Hematopoietic multipotent progenitor cell treated with erythropoietin and hydrocortisone succinate and interleukin-3 and kit ligand, for 4 days (in vitro differentiated cells): Measurements from ENCODE around the gene OPN3.

Experiments used
- DNase-seq: peaks from one replicate; pipeline ENCODE4 v3.0.0-alpha.2; 2015

Gene OPN3

DNA sequence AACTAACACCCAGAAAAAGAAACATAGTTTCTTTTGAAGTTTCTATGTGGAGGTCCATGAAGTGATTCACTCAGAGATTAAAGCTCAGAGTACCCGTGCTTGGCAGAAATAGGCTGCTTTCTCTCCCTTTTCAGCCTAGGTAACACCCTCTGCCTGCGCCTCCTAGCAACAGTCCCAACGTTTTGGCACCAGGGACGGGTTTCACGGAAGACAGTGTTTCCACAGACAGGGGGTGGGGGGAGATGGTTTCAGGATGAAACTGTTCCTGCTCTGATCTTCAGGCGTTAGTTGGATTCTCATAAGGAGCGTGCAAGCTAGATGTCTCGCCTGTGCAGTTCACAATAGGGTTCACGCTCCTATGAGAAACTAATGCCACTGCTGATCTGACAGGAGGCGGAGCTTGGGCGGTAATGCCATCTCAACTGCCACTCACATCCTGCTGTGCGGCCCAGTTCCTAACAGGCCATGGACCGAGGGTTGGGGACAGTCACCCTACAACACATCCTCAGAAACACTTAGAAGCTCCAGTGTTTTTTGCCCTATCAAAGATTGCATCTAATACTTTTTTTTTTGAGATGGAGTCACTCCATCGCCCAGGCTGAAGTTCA, 53.2 kb downstream of the OPN3 start:
- DNase-seq: no peak

DNA sequence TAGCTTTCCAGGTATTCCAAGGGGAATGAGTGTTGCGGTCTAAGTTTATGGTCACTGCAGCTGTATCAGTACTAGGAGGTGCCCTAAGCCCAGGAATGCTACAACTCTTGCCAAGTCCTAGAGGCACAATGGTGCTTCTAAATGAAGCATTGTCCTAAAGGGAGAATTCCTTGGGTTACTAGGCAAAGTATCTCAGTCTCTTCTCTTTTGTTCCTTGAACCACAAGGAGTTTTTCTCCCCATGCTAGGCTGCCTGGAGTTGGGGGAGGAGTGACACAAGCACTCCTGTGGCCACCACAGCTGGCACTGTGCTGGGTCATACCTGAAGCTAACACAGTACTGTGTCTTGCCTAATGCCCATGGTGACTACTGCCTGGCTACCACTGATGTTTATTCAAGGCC, 57.2 kb downstream of the OPN3 start:
- DNase-seq: no peak

GRCh38 chr1:241579434-241579833, 60.7 kb downstream of the OPN3 start:
- DNase-seq: no peak

DNA sequence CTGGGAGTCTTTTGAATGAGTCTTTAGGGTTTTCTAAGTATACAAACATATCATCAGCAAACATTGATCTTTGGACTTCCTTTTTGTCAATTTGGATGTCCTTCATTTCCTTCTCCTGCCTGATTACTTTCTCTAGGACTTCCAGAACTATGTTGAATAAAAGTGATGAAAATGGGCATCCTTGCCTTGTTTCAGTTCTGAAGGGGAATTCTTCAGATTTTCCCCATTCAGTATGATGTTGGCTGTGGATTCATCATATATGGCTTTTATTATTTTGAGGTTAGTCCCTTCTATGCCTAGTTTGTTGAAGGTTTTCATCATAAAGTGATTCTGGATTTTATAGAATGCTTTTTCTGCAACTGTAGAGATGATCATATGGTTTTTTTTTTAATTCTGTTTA, 66.0 kb downstream of the OPN3 start:
- no peak for DNase-seq

GRCh38 chr1:241569848-241570247, 70.3 kb downstream of the OPN3 start:
- DNase-seq: no peak

DNA sequence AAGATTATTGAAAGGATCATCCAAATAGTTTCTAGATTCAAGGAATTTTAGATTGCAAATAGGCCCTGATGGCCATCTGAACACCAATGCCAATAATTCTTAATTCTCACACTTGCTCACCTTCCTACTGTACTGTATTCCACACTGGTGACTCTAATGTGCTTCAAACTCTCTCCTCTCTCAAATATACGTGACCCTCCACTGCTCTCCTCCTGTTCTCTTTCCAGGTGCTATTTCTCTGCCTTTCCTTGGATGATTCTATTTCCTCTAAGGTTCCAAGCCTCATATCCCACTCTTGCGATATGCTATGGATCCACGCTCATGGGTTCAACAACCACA, 79.4 kb downstream of the OPN3 start:
- no peak for DNase-seq

DNA sequence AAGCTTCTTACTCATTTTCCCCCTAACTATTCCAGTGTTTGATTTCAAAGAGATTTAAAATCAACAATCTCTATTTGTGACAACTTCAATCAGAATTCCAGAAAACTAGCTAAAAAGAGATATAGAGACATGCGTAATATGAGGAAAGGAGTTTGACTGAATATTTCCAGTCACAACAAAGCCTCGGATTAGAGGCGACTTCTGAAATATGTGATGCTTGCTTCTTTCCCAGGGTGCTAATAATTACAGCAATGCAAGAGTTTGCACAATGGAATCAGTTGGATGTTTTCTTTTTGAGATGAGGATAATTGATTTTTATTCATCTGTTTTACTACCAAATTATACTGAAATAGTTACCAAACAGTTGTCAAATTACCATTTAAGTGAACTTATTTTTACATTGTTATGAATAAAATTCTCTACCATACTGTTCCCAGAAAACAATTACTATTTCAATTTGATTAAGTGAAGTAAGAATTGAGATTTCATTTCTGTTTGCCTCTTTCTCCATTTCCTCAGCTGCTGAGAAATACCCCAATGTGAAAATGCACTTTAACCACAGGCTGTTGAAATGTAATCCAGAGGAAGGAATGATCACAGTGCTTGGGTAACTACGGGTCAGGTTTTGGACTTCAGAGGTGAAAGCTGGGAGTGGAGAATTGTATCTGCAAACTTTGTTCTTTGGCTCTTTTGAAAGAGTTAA, 79.9 kb downstream of the OPN3 start:
- peak; percentile 31 for DNase-seq

DNA sequence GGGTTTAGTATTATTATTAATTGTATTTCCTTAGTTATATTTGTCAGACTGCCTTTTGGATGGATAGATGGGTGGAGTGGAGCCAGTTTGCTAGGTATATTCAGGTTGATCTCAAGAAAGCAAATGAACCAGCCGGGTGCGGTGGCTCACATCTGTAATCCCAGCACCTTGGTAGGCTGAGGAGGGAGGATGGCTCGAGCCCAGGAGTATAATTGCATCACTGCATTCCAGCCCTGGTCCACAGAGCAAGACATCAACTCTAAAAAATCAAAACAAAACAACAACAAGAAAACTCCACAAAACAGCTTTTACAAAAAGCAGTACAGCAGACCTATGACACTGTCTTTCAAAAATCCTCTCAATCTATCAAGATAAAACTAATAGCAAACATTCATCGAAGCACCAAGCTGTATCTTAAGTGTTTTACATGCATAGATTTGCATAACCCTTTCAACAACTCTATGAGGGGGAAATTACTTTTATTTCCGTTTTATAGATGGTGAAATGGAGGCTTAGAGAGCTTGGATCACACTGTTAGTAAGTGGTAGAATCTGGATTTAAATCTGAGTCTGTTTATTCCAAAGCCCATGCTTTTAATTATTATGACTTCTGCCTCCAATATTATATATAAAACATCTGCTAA, 82.5 kb downstream of the OPN3 start:
- no peak for DNase-seq

DNA sequence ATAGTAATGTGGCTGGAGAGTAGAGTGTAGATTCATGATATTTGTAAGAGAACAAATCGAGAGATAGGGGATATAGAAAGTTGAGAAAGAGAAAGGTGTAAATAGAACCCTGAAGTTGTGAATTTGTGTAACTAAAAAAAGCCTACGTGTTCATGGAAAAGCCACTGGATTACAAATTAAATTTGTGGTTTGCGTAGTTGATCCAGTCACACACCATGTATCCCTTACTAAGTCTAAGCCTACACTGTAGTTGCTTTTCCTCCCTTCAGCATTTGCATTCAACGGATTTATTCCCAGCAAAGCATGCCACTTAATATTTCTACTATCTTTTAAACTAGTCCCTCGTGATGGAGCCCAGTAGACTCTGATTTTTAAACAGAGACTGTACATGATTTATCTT, 83.1 kb downstream of the OPN3 start:
- DNase-seq: no peak

DNA sequence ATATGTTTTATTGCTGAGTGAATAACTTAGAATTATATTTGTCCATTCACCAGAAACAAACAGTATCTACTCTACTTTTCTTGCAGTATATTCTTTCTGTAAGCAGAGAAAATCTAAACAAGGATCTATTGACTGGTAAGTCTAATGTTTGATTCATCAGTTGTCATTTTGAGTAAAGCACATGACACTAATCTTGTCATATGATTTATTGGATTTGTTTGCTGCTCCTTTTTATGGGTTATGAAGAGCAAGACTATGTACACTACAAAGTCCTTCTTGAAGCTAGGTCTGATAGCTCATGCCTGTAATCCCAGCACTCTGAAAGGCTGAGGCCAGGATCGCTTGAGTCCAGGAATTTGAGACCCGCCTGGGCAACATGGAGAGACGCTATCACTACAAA, 84.6 kb downstream of the OPN3 start:
- DNase-seq: no peak

- no peak for DNase-seq
Measured at GRCh38 chr1:241553886-241554592, 86.1 kb downstream of the OPN3 start.

- peak; percentile 88 for DNase-seq
Measured at GRCh38 chr1:241551759-241552638, 88.2 kb downstream of the OPN3 start.

- DNase-seq: no peak
Measured at GRCh38 chr1:241550318-241550717, 89.9 kb downstream of the OPN3 start.

DNA sequence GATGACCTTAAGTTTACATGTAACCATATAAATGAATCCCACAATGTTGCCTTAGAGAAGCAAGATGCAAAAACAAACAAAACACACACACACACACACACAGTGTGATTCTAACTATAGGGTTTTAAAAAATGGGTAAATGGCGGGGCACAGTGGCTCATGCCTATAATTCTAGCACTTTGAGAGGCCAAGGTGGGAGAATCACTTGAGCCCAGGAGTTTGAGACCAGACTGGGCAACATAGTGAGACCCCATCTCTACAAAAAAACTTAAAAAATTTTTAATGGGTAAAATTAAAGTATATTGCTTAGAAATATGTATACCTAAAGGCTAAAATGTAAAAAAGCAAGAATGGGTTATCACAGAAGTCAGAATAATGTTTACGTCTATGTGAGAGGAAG, 92.2 kb downstream of the OPN3 start:
- no peak for DNase-seq
